Osteoblast (primary cell): ENCODE measurements around the gene CD109. TPM values are rescaled to one million over a fixed set of nuclear protein-coding genes. Genes with fewer than 3 reads are reported as not detected.
A peak's percentile ranks its signal among the peaks of the same experiment; 100 is the strongest.
"Not testable (repeated sequence)": the region's sequence is repeated elsewhere in the genome, so short reads cannot be mapped to it uniquely, and the experiment has no call there.

ENCODE experiments used
- DNase-seq: peaks from one replicate; pipeline ENCODE4 v3.0.0; 2011; ENCODE audit warnings: low spot score, mixed read lengths; ENCODE audit not compliant: insufficient read length; ENCODE audit errors: missing footprints
- H2AFZ ChIP-seq: 2 replicates; pipeline ENCODE4 v1.6.0; 2011; ENCODE audit warnings: mild to moderate bottlenecking, low read length
- H3K27ac ChIP-seq: 2 replicates; pipeline ENCODE4 v1.5.1; 2011; ENCODE audit warnings: mild to moderate bottlenecking, low read depth, low read length, moderate library complexity
- H3K27me3 ChIP-seq: 2 replicates; pipeline ENCODE4 v1.6.0; 2012; ENCODE audit warnings: mild to moderate bottlenecking, control low read depth, inconsistent platforms, low read length, moderate library complexity; ENCODE audit not compliant: insufficient read depth
- H3K36me3 ChIP-seq: 2 replicates; pipeline ENCODE4 v1.5.1; 2011; ENCODE audit warnings: mild to moderate bottlenecking, low read length, control low read depth, moderate library complexity; ENCODE audit not compliant: insufficient read depth
- H3K4me1 ChIP-seq: 2 replicates; pipeline ENCODE4 v1.5.1; 2011; ENCODE audit warnings: mild to moderate bottlenecking, low read length, control low read depth, moderate library complexity; ENCODE audit not compliant: insufficient read depth
- H3K4me2 ChIP-seq: 2 replicates; pipeline ENCODE4 v1.6.0; 2011; ENCODE audit warnings: mild to moderate bottlenecking, low read length; ENCODE audit not compliant: insufficient read depth
- H3K4me3 ChIP-seq: fragments of 200-600 bp; sonication (generic); 3 replicates; pipeline ENCODE4 v1.5.1; 2012; ENCODE audit warnings: mild to moderate bottlenecking, low read length, inconsistent platforms; ENCODE audit not compliant: insufficient read depth
- H3K79me2 ChIP-seq: 2 replicates; pipeline ENCODE4 v1.6.0; 2012; ENCODE audit warnings: mild to moderate bottlenecking, low read length, control low read depth, inconsistent platforms; ENCODE audit not compliant: insufficient read depth
- H3K9me3 ChIP-seq: 2 replicates; pipeline ENCODE4 v1.5.1; 2011; ENCODE audit warnings: low read depth, low read length, control low read depth
- H4K20me1 ChIP-seq: 2 replicates; pipeline ENCODE4 v1.6.0; 2012; ENCODE audit warnings: mild to moderate bottlenecking, low read length, control low read depth; ENCODE audit not compliant: insufficient read depth
- total RNA-seq: library from RNA; depleted of rRNA; stranded (reverse); fragments of >200 nt; gene quantifications from 2 replicates; pipeline ENCODE4 v1.2.3, GENCODE V29; 2012
- TF ChIP-seq, protein P1 (sequence below): IDR thresholded peaks from 2 replicates; pipeline ENCODE4 v1.5.1; 2011; ENCODE audit warnings: mild to moderate bottlenecking, low read depth, low read length, moderate library complexity; ENCODE audit errors: extremely low read depth

The CD109 gene
- total RNA-seq, 1 donor: 93.4 TPM

DNA sequence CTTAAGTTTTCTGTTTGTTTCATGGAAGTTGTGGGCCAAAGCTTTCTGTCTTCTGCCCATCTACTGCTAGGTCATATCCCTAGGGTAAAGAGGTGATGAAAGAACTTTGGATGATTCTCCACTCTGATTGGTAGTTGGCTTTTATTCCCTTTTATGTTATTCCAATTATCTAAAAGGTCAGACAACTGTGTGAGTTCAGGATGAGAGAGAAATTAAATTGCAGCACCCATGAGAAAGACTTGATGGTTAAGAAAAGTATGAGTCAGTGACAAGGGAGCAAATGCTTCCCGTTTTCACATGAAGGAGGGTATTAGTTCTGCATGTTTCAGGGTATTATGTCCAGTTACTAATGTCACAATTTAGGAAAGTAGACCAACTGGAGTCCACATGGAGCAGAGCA is 136.3 kb downstream of the CD109 start:
- no peak overlapping the region for H3K4me3 ChIP-seq
- H3K36me3 ChIP-seq: no peaks in the 10 kb centered on the region
- H3K4me2 ChIP-seq: no peak overlapping the region
- TF ChIP-seq, protein P1, sequence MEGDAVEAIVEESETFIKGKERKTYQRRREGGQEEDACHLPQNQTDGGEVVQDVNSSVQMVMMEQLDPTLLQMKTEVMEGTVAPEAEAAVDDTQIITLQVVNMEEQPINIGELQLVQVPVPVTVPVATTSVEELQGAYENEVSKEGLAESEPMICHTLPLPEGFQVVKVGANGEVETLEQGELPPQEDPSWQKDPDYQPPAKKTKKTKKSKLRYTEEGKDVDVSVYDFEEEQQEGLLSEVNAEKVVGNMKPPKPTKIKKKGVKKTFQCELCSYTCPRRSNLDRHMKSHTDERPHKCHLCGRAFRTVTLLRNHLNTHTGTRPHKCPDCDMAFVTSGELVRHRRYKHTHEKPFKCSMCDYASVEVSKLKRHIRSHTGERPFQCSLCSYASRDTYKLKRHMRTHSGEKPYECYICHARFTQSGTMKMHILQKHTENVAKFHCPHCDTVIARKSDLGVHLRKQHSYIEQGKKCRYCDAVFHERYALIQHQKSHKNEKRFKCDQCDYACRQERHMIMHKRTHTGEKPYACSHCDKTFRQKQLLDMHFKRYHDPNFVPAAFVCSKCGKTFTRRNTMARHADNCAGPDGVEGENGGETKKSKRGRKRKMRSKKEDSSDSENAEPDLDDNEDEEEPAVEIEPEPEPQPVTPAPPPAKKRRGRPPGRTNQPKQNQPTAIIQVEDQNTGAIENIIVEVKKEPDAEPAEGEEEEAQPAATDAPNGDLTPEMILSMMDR: no peak
- H2AFZ ChIP-seq: no peak overlapping the region
- no peaks in the 10 kb centered on the region for H4K20me1 ChIP-seq
- no peaks in the 10 kb centered on the region for H3K9me3 ChIP-seq
- H3K79me2 ChIP-seq: no peaks in the 10 kb centered on the region
- DNase-seq: no peak
- no peak overlapping the region for H3K27ac ChIP-seq
- H3K4me1 ChIP-seq: no peaks in the 10 kb centered on the region
- H3K27me3 ChIP-seq: no peaks in the 10 kb centered on the region

DNA sequence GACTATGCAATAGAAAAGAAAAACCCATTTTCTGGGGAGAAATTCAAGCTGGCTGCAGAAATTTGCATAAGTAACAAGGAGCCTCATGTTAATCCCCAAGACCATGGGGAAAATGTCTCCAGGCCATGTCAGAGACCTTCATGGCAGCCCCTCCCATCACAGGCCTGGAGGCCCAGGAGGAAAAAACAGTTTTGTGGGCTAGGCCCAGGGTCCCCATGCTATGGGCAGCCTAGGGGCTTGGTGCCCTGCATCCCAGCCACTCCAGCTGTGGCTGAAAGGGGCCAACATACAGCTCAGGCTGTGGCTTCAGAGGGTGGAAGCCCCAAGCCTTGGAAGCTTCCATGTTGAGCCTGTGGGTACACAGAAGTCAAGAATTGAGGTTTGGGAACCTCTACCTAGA is 148.7 kb downstream of the CD109 start:
- not testable (repeated sequence) for H3K9me3 ChIP-seq, H3K4me3 ChIP-seq, H3K27ac ChIP-seq, H2AFZ ChIP-seq, H4K20me1 ChIP-seq, H3K79me2 ChIP-seq, DNase-seq, H3K4me2 ChIP-seq, H3K36me3 ChIP-seq, H3K4me1 ChIP-seq, H3K27me3 ChIP-seq

DNA sequence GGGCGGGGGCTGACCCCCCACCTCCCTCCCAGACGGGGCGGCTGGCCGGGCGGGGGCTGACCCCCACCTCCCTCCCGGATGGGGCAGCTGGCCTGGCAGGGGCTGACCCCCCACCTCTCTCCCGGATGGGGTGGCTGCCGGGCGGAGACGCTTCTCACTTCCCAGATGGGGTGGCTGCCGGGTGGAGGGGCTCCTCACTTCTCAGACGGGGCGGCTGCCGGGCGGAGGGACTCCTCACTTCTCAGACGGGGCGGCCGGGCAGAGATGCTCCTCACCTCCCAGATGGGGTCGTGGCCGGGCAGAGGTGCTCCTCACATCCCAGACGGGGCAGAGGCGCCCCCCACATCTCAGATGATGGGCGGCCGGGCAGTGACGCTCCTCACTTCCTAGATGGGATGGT is 155.0 kb downstream of the CD109 start:
- not testable (repeated sequence) for H2AFZ ChIP-seq, H4K20me1 ChIP-seq, H3K27me3 ChIP-seq, H3K4me3 ChIP-seq, H3K36me3 ChIP-seq, H3K9me3 ChIP-seq, DNase-seq, H3K4me1 ChIP-seq, H3K27ac ChIP-seq, H3K79me2 ChIP-seq, H3K4me2 ChIP-seq

DNA sequence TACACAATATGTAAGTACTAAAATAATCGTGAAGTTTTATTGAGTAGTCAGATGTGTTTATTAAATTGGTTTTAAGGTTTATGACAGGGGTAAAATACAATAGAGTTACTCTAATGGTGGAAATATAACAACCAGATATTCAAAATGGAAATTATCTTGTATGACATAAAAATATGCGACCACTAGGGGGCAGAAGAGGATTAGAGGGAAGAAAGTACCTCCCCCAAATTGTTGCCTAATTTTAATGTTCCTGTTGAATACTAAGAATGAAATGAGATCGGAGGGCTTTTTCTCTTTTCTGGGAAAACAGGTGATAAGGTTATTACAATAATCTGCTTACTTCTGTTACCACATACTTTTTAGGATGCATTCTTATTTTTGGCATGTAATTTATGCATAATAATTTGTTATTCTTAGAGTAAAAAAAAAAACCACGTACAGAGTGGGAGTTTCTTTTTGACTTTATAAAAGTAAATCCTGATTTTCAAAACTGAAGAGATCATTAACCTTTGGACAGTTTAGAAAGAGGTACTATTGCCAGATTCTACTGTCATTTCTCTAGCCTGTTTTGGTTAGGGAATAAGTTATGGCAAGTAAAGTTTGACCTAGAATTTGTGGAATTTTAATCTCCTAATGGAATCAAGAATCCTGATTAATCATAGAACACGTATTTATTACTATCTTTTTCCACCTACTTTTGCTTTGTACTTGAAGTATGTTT is 159.2 kb downstream of the CD109 start:
- H3K4me3 ChIP-seq: peak overlapping the region; percentile 56

More for the DNA sequence above, 159.2 kb downstream of the CD109 start:
- Histone ChIP-seq H3K79me2 (no peaks in the 10 kb centered on the region), H4K20me1 (no peaks in the 10 kb centered on the region), H3K27me3 (no peaks in the 10 kb centered on the region), H2AFZ (peak overlapping the region; percentile 6), H3K36me3 (no peaks in the 10 kb centered on the region), H3K9me3 (no peaks in the 10 kb centered on the region), H3K4me2 (peak overlapping the region; percentile 79), H3K4me1 (peaks cover 4% of the 10 kb centered on the region), H3K27ac (no peak overlapping the region)
- TF ChIP-seq, protein P1: peak; percentile 72
- DNase-seq: peak; percentile 63
